HepG2 (cell line): ENCODE data around the gene ADCY9.

Experiments
- EZH2 ChIP-seq: conservative IDR thresholded peaks from 2 replicates; pipeline ENCODE4 v1.6.1; 2012; ENCODE audit warnings: mild to moderate bottlenecking, low read depth, low read length, moderate library complexity
- GATAD2A ChIP-seq: IDR thresholded peaks from 2 replicates; pipeline ENCODE4 v1.6.1; 2016
- HDAC2 ChIP-seq: sonication (generic); formaldehyde crosslinking; IDR thresholded peaks from 2 replicates; pipeline ENCODE4 v1.4.0; 2020; ENCODE audit warnings: missing genetic modification reagents
- TAF1 ChIP-seq: sonication (generic); formaldehyde crosslinking; IDR thresholded peaks from 2 replicates; pipeline ENCODE4 v1.4.0; 2020; ENCODE audit warnings: missing genetic modification reagents
- TCF12 ChIP-seq, 2 experiments: fragments of 450-650 bp in 1 of 2; sonication (generic) in 1 of 2; formaldehyde crosslinking in 1 of 2; IDR thresholded peaks; 2 replicates each; pipeline versions ENCODE4 v1.6.1 to v1.8.0; 2017 to 2022; ENCODE audit warnings: antibody characterized with exemption in 1 of 2, mild to moderate bottlenecking in 1 of 2, missing genetic modification reagents in 1 of 2, moderate library complexity in 1 of 2
- TRIM24 ChIP-seq: sonication (generic); formaldehyde crosslinking; IDR thresholded peaks from 2 replicates; pipeline ENCODE4 v1.8.0; 2022; ENCODE audit warnings: mild to moderate bottlenecking, missing genetic modification reagents
- TF ChIP-seq, protein P1 (sequence below): sonication (generic); formaldehyde crosslinking; IDR thresholded peaks from 2 replicates; pipeline ENCODE4 v1.5.0; 2020; ENCODE audit warnings: mild to moderate bottlenecking, missing genetic modification reagents, moderate library complexity
- TF ChIP-seq, protein P2 (sequence below): sonication (generic); formaldehyde crosslinking; IDR thresholded peaks from 2 replicates; pipeline ENCODE4 v1.4.0; 2020; ENCODE audit warnings: missing genetic modification reagents

DNA sequence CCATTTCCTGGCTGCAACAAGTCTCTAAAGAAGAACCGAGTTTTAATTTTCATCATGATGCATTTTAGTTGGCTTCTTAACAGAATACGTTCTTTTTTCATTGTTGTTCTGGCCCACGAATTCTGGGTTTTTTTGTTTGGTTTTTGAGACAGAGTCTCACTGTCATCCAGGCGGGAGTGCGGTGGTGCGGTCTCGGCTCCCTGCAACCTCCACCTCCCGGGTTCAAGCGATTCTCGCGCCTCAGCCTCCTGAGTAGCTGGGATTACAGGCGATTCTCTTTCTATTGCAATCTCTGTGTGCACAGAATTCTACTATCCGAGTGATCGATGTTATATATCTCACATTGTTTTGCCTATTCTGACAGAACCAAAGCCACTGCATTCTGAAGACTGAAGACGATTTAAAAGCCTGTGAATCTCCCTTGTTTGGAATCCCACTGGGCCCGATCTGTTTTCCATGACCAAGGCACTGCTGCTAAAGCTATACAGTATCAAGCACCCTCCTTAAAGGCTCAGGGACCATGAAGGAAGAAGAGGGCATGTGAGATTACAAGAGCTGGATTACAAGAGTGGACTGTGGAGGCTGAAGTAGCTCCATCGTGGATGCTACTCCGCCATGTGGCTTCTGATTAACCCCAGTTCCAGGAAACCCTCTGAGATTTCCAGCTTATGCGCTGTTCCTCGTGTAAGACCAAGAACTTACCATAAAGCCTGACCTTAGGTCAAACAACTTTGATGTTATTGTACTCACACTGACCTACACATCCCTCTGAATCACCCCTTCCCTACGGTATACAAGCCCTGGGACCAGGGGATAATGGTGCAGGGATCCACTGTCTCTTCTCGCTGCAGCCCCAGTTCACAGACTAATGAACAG is 44.3 kb downstream of the ADCY9 start:
- TF ChIP-seq TCF12 (IDR thresholded peaks at IDR 0.05) (no peak), TCF12 (CRISPR knock-in tag; IDR thresholded peaks at IDR 0.05) (no peak), GATAD2A (CRISPR knock-in tag) (no peak), HDAC2 (CRISPR knock-in tag) (no peak), TRIM24 (no peak), TAF1 (CRISPR knock-in tag) (no peak), EZH2 (no peak)
- TF ChIP-seq, protein P1, sequence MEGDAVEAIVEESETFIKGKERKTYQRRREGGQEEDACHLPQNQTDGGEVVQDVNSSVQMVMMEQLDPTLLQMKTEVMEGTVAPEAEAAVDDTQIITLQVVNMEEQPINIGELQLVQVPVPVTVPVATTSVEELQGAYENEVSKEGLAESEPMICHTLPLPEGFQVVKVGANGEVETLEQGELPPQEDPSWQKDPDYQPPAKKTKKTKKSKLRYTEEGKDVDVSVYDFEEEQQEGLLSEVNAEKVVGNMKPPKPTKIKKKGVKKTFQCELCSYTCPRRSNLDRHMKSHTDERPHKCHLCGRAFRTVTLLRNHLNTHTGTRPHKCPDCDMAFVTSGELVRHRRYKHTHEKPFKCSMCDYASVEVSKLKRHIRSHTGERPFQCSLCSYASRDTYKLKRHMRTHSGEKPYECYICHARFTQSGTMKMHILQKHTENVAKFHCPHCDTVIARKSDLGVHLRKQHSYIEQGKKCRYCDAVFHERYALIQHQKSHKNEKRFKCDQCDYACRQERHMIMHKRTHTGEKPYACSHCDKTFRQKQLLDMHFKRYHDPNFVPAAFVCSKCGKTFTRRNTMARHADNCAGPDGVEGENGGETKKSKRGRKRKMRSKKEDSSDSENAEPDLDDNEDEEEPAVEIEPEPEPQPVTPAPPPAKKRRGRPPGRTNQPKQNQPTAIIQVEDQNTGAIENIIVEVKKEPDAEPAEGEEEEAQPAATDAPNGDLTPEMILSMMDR (CRISPR knock-in tag) = no peak
- TF ChIP-seq, protein P2, sequence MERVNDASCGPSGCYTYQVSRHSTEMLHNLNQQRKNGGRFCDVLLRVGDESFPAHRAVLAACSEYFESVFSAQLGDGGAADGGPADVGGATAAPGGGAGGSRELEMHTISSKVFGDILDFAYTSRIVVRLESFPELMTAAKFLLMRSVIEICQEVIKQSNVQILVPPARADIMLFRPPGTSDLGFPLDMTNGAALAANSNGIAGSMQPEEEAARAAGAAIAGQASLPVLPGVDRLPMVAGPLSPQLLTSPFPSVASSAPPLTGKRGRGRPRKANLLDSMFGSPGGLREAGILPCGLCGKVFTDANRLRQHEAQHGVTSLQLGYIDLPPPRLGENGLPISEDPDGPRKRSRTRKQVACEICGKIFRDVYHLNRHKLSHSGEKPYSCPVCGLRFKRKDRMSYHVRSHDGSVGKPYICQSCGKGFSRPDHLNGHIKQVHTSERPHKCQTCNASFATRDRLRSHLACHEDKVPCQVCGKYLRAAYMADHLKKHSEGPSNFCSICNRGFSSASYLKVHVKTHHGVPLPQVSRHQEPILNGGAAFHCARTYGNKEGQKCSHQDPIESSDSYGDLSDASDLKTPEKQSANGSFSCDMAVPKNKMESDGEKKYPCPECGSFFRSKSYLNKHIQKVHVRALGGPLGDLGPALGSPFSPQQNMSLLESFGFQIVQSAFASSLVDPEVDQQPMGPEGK (CRISPR knock-in tag) = no peak
